A549 (cell line): ENCODE results near the gene NIN.

ENCODE experiments used
- BCL3 ChIP-seq: fragments of >200 bp; sonication (Bioruptor Twin); formaldehyde crosslinking; IDR thresholded peaks from 3 replicates; pipeline ENCODE4 v1.6.1; 2016
- FOSB ChIP-seq: fragments of 250-450 bp; sonication (Bioruptor Pico); IDR thresholded peaks from 2 replicates; pipeline ENCODE4 v1.5.0; 2020; ENCODE audit warnings: mild to moderate bottlenecking, moderate library complexity
- NFE2L2 ChIP-seq: fragments of 150-350 bp; conservative IDR thresholded peaks from 2 replicates; pipeline ENCODE4 v1.6.1; 2014; ENCODE audit warnings: low read length
- TF ChIP-seq, protein P1 (sequence below): fragments of >200 bp; sonication (Bioruptor Twin); formaldehyde crosslinking; IDR thresholded peaks from 3 replicates; pipeline ENCODE4 v1.5.1; 2016

DNA sequence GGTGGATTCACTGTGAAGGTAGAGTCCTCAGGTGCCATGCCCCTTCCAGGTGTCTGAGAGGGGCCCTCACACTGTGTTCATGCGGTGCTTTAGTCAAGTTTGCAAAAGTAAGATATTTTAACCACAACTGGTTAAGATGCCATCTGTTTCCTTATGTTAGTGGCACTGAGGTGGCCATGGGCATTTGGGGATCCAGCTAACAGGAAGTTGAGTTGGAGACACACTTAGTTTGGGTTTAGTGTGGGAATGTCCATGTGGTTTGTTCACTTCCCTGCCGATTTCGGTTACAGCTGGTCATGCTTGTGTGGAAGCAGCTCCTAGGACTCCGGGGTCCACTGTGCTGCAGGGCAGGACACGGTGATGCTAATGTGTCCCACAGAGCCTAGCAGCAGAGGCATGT lies 23.6 kb upstream of the NIN start:
- TF ChIP-seq, protein P1, sequence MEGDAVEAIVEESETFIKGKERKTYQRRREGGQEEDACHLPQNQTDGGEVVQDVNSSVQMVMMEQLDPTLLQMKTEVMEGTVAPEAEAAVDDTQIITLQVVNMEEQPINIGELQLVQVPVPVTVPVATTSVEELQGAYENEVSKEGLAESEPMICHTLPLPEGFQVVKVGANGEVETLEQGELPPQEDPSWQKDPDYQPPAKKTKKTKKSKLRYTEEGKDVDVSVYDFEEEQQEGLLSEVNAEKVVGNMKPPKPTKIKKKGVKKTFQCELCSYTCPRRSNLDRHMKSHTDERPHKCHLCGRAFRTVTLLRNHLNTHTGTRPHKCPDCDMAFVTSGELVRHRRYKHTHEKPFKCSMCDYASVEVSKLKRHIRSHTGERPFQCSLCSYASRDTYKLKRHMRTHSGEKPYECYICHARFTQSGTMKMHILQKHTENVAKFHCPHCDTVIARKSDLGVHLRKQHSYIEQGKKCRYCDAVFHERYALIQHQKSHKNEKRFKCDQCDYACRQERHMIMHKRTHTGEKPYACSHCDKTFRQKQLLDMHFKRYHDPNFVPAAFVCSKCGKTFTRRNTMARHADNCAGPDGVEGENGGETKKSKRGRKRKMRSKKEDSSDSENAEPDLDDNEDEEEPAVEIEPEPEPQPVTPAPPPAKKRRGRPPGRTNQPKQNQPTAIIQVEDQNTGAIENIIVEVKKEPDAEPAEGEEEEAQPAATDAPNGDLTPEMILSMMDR, result no peak
- TF ChIP-seq BCL3 (no peak), NFE2L2 (no peak), FOSB (CRISPR knock-in tag) (no peak)
